Measurements from ENCODE around the gene TBC1D2.

DNA sequence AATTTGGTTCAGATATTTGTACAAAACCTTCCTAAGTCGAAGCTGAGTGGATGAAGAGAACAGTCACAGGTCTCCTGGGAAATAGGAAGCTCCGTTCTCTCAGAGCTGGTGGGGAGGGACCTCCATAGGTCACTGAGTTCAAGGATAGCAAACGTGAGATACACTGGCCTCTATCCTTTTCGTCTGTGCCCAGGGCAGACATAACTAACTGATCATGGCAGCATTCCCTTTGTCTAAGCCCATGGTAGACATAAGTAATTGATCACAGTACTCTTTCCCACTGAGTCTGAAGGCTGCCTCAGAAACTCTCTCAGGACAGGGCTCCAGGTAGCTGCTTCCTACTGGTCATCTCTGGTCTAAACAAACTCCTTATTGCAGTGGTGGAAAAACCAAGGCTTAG is 50.8 kb downstream of the TBC1D2 start:
- TF ChIP-seq, protein P1, sequence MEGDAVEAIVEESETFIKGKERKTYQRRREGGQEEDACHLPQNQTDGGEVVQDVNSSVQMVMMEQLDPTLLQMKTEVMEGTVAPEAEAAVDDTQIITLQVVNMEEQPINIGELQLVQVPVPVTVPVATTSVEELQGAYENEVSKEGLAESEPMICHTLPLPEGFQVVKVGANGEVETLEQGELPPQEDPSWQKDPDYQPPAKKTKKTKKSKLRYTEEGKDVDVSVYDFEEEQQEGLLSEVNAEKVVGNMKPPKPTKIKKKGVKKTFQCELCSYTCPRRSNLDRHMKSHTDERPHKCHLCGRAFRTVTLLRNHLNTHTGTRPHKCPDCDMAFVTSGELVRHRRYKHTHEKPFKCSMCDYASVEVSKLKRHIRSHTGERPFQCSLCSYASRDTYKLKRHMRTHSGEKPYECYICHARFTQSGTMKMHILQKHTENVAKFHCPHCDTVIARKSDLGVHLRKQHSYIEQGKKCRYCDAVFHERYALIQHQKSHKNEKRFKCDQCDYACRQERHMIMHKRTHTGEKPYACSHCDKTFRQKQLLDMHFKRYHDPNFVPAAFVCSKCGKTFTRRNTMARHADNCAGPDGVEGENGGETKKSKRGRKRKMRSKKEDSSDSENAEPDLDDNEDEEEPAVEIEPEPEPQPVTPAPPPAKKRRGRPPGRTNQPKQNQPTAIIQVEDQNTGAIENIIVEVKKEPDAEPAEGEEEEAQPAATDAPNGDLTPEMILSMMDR (IDR thresholded peaks at IDR 0.05; ENCODE audit: low read depth, low read length) = no peak
- TF ChIP-seq EZH2phosphoT487 (IDR thresholded peaks at IDR 0.05; ENCODE audit: low read depth) = no peak
